HepG2 (cell line): ENCODE results near the gene CADPS2. TPM values are rescaled to one million over a fixed set of nuclear protein-coding genes. Genes with fewer than 3 reads are reported as not detected.

ENCODE experiments used
- BORCS8-MEF2B ChIP-seq: sonication (generic); formaldehyde crosslinking; IDR thresholded peaks from 2 replicates; pipeline ENCODE4 v1.8.0; 2022; ENCODE audit warnings: mild to moderate bottlenecking, missing genetic modification reagents
- CBX5 ChIP-seq: sonication (generic); formaldehyde crosslinking; IDR thresholded peaks from 2 replicates; pipeline ENCODE4 v1.4.0; 2020; ENCODE audit warnings: missing genetic modification reagents, borderline replicate concordance
- HES4 ChIP-seq: sonication (generic); formaldehyde crosslinking; IDR thresholded peaks from 2 replicates; pipeline ENCODE4 v1.9.0; 2021; ENCODE audit warnings: mild to moderate bottlenecking, missing genetic modification reagents, borderline replicate concordance
- HNF4A ChIP-seq: sonication (generic); formaldehyde crosslinking; IDR thresholded peaks from 2 replicates; pipeline ENCODE4 v1.4.0; 2020; ENCODE audit warnings: missing genetic modification reagents
- KAT8 ChIP-seq: IDR thresholded peaks from 2 replicates; pipeline ENCODE4 v1.6.1; 2016; ENCODE audit warnings: missing genetic modification reagents, missing compliant biosample characterization
- MIER2 ChIP-seq: IDR thresholded peaks from 2 replicates; pipeline ENCODE4 v1.6.1; 2016; ENCODE audit warnings: missing biosample characterization, missing genetic modification reagents
- RAD21 ChIP-seq: fragments of 450-650 bp; formaldehyde crosslinking; IDR thresholded peaks from 2 replicates; pipeline ENCODE4 v1.5.0; 2020; ENCODE audit warnings: mild to moderate bottlenecking
- RARA ChIP-seq: IDR thresholded peaks from 2 replicates; pipeline ENCODE4 v1.6.1; 2016; ENCODE audit warnings: missing genetic modification reagents, missing compliant biosample characterization
- SNAI1 ChIP-seq: sonication (generic); formaldehyde crosslinking; IDR thresholded peaks from 2 replicates; pipeline ENCODE4 v1.5.0; 2020; ENCODE audit warnings: mild to moderate bottlenecking, missing genetic modification reagents, borderline replicate concordance
- SOX13 ChIP-seq, 3 experiments: fragments of 450-650 bp in 1 of 3; sonication (generic) in 1 of 3; formaldehyde crosslinking in 1 of 3; IDR thresholded peaks in 2 of 3; conservative IDR thresholded peaks in 1 of 3; 2 replicates each; pipeline versions ENCODE4 v1.5.0 to v1.6.1; 2016 to 2020; ENCODE audit warnings: antibody characterized with exemption in 1 of 3, mild to moderate bottlenecking in 1 of 3, missing compliant biosample characterization in 1 of 3, missing genetic modification reagents in 1 of 3, moderate library complexity in 1 of 3
- SP5 ChIP-seq: IDR thresholded peaks from 2 replicates; pipeline ENCODE4 v1.6.1; 2016; ENCODE audit warnings: low read depth, borderline replicate concordance
- ZFP90 ChIP-seq: sonication (generic); formaldehyde crosslinking; IDR thresholded peaks from 2 replicates; pipeline ENCODE4 v1.8.0; 2022; ENCODE audit warnings: missing genetic modification reagents, mild to moderate bottlenecking, inconsistent platforms, borderline replicate concordance
- ZNF234 ChIP-seq: sonication (generic); formaldehyde crosslinking; conservative IDR thresholded peaks from 2 replicates; pipeline ENCODE4 v1.5.1; 2020; ENCODE audit warnings: mild to moderate bottlenecking, missing genetic modification reagents
- ZNF256 ChIP-seq: sonication (generic); formaldehyde crosslinking; conservative IDR thresholded peaks from 2 replicates; pipeline ENCODE4 v1.4.0; 2020; ENCODE audit warnings: missing genetic modification reagents
- ZNF549 ChIP-seq: sonication (generic); formaldehyde crosslinking; IDR thresholded peaks from 2 replicates; pipeline ENCODE4 v1.5.0; 2020; ENCODE audit warnings: missing genetic modification reagents
- ZNF570 ChIP-seq: sonication (generic); formaldehyde crosslinking; IDR thresholded peaks from 2 replicates; pipeline ENCODE4 v1.4.0; 2020; ENCODE audit warnings: mild to moderate bottlenecking, missing genetic modification reagents, borderline replicate concordance
- ZNF616 ChIP-seq: sonication (generic); formaldehyde crosslinking; IDR thresholded peaks from 2 replicates; pipeline ENCODE4 v1.5.0; 2020; ENCODE audit warnings: low read depth, mild to moderate bottlenecking, missing genetic modification reagents
- ZNF773 ChIP-seq: sonication (generic); formaldehyde crosslinking; IDR thresholded peaks from 2 replicates; pipeline ENCODE4 v1.4.0; 2020; ENCODE audit warnings: missing genetic modification reagents, borderline replicate concordance
- polyA plus RNA-seq, 8 experiments: library from polyadenylated mRNA; depleted of rRNA in 3 of 8; stranded (reverse) in 7 of 8; unstranded in 1 of 8; fragments of >200 nt; fragmentation: Illumina TruSeq in 4 of 8; extraction: Trizol in 4 of 8; gene quantifications; 2 replicates each; pipeline versions ENCODE4 v1.2.1 to v1.2.3, GENCODE V29; 2011 to 2016; ENCODE audit warnings: low read depth in 4 of 8, missing spikeins in 1 of 8, mixed read lengths in 1 of 8; ENCODE audit not compliant: insufficient read depth in 1 of 8
- total RNA-seq, 5 experiments: library from RNA; depleted of rRNA; stranded (reverse); fragments of >200 nt; fragmentation: Illumina TruSeq; extraction: Trizol; gene quantifications; 2 replicates each; pipeline ENCODE4 v1.2.3, GENCODE V29; 2016; ENCODE audit warnings: low read depth in 1 of 5
- TF ChIP-seq, protein P1 (sequence below): sonication (generic); formaldehyde crosslinking; IDR thresholded peaks from 2 replicates; pipeline ENCODE4 v1.4.0; 2020; ENCODE audit warnings: mild to moderate bottlenecking, missing genetic modification reagents, borderline replicate concordance
- TF ChIP-seq, protein P2 (sequence below): fragments of 450-650 bp; IDR thresholded peaks from 2 replicates; pipeline ENCODE4 v1.6.1; 2016
- TF ChIP-seq, protein P3 (sequence below): sonication (generic); formaldehyde crosslinking; IDR thresholded peaks from 2 replicates; pipeline ENCODE4 v1.5.0; 2020; ENCODE audit warnings: missing genetic modification reagents
- TF ChIP-seq, protein P4 (sequence below): sonication (generic); formaldehyde crosslinking; IDR thresholded peaks from 2 replicates; pipeline ENCODE4 v1.5.1; 2020; ENCODE audit warnings: missing genetic modification reagents, mild to moderate bottlenecking, borderline replicate concordance

CADPS2 gene
- total and polyA plus RNA-seq, 2 of the 13 experiments (the other 11 are each of a cell fraction or from before 2014, with no cell fraction given) = 17.6 to 43.8 TPM

DNA sequence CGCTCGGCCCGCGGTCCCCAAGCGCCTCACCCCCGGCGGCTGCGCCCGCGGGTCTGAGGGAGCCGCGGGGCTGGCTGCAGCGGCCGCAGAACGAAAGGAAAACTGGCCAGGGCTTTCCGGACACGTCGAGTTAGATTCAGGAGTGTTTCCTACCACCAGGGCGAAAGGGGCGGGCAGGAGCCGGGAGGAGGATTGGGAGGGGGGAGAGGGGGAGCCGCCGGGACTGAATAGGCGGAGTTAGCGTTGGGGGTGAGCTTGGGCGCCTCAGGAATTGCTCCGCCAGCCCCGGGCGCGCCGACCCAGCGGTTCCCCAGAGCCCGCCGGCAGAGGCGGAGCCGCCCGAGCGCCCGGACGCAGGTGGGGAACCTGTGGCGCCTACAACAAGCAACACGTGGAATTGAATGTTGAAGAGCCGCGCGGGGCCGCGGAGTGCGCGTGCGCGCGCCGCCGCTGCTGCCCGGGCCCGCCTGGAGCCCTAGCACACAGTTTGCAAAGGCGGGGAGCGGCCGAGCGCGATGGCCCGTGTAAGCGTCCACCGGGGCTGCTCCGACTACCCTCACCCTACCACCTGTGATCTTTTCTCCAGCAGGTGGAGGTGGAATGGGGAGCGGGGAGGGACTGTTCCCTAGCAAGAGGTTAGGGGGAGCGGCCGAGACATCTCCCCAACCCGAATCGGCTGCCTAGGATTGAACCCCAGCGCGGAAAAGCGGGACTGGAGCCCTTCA, at the start of gene CADPS2 (continued):
- TF ChIP-seq HNF4A = no peak
- peak; percentile 44; the same call in 1 of the 2 replicates for TF ChIP-seq BORCS8-MEF2B
- TF ChIP-seq, protein P1, sequence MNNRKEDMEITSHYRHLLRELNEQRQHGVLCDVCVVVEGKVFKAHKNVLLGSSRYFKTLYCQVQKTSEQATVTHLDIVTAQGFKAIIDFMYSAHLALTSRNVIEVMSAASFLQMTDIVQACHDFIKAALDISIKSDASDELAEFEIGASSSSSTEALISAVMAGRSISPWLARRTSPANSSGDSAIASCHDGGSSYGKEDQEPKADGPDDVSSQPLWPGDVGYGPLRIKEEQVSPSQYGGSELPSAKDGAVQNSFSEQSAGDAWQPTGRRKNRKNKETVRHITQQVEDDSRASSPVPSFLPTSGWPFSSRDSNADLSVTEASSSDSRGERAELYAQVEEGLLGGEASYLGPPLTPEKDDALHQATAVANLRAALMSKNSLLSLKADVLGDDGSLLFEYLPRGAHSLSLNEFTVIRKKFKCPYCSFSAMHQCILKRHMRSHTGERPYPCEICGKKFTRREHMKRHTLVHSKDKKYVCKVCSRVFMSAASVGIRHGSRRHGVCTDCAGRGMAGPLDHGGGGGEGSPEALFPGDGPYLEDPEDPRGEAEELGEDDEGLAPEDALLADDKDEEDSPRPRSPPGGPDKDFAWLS (CRISPR knock-in tag) = 0 out of 2 replicates have a peak, but pooled peaks have one; percentile 56
- TF ChIP-seq ZNF773 = no peak
- no peak for TF ChIP-seq ZNF570 (CRISPR knock-in tag)
- TF ChIP-seq, protein P2, sequence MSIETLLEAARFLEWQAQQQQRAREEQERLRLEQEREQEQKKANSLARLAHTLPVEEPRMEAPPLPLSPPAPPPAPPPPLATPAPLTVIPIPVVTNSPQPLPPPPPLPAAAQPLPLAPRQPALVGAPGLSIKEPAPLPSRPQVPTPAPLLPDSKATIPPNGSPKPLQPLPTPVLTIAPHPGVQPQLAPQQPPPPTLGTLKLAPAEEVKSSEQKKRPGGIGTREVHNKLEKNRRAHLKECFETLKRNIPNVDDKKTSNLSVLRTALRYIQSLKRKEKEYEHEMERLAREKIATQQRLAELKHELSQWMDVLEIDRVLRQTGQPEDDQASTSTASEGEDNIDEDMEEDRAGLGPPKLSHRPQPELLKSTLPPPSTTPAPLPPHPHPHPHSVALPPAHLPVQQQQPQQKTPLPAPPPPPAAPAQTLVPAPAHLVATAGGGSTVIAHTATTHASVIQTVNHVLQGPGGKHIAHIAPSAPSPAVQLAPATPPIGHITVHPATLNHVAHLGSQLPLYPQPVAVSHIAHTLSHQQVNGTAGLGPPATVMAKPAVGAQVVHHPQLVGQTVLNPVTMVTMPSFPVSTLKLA = peak; percentile 77
- no peak for TF ChIP-seq RARA (CRISPR knock-in tag)
- TF ChIP-seq, protein P3, sequence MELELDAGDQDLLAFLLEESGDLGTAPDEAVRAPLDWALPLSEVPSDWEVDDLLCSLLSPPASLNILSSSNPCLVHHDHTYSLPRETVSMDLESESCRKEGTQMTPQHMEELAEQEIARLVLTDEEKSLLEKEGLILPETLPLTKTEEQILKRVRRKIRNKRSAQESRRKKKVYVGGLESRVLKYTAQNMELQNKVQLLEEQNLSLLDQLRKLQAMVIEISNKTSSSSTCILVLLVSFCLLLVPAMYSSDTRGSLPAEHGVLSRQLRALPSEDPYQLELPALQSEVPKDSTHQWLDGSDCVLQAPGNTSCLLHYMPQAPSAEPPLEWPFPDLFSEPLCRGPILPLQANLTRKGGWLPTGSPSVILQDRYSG (CRISPR knock-in tag) = peak; percentile 81; the same call in 1 of the 2 replicates
- TF ChIP-seq, protein P4, sequence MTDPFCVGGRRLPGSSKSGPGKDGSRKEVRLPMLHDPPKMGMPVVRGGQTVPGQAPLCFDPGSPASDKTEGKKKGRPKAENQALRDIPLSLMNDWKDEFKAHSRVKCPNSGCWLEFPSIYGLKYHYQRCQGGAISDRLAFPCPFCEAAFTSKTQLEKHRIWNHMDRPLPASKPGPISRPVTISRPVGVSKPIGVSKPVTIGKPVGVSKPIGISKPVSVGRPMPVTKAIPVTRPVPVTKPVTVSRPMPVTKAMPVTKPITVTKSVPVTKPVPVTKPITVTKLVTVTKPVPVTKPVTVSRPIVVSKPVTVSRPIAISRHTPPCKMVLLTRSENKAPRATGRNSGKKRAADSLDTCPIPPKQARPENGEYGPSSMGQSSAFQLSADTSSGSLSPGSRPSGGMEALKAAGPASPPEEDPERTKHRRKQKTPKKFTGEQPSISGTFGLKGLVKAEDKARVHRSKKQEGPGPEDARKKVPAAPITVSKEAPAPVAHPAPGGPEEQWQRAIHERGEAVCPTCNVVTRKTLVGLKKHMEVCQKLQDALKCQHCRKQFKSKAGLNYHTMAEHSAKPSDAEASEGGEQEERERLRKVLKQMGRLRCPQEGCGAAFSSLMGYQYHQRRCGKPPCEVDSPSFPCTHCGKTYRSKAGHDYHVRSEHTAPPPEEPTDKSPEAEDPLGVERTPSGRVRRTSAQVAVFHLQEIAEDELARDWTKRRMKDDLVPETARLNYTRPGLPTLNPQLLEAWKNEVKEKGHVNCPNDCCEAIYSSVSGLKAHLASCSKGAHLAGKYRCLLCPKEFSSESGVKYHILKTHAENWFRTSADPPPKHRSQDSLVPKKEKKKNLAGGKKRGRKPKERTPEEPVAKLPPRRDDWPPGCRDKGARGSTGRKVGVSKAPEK (CRISPR knock-in tag) = no peak
- peak; percentile 68 for TF ChIP-seq SP5 (CRISPR knock-in tag)
- 0 out of 2 replicates have a peak, but pooled peaks have one; percentile 56 for TF ChIP-seq ZNF616 (CRISPR knock-in tag)
- no peak for TF ChIP-seq CBX5 (CRISPR knock-in tag)
- TF ChIP-seq RAD21 = peak; percentile 35
- TF ChIP-seq HES4 (CRISPR knock-in tag) = peak; percentile 62; the same call in 1 of the 2 replicates
- no peak for TF ChIP-seq MIER2 (CRISPR knock-in tag)
- 0 out of 2 replicates have a peak, but pooled peaks have one; percentile 65 for TF ChIP-seq ZNF234
- no peak for TF ChIP-seq ZNF549 (CRISPR knock-in tag)
- no peak for TF ChIP-seq SOX13 (IDR thresholded peaks at IDR 0.05)
- TF ChIP-seq SOX13 (CRISPR knock-in tag; conservative IDR thresholded peaks at IDR 0.05 in 1 of 2, IDR thresholded peaks at IDR 0.05 in 1 of 2) = peak in 1 of 2 experiments; percentile 29; a peak in 1 of 4 replicates
- TF ChIP-seq KAT8 (CRISPR knock-in tag) = no peak; the same call in 1 of the 2 replicates
- TF ChIP-seq SNAI1 = no peak
- peak; percentile 73; the same call in 1 of the 2 replicates for TF ChIP-seq ZFP90 (CRISPR knock-in tag)
- TF ChIP-seq ZNF256 = no peak
